Loucy (cell line): ENCODE measurements around the gene PWP1.

Experiments
- CTCF ChIP-seq: fragments of 200-600 bp; sonication (generic); conservative IDR thresholded peaks from 2 replicates; pipeline ENCODE4 v1.5.1; 2014; ENCODE audit warnings: mild to moderate bottlenecking, antibody characterized with exemption, low read length
- EZH2phosphoT487 ChIP-seq: fragments of 200-600 bp; IDR thresholded peaks from 2 replicates; pipeline ENCODE4 v1.6.1; 2018; ENCODE audit warnings: antibody characterized with exemption, mild to moderate bottlenecking, moderate library complexity, borderline replicate concordance

- TF ChIP-seq CTCF (no peak), EZH2phosphoT487 (no peak)
Observed at GRCh38 chr12:107666009-107666408, 19.6 kb upstream of the PWP1 start.
